HG03103 (cell line): ENCODE measurements around the gene RNF103.
"Not testable (repeated sequence)": the region's sequence is repeated elsewhere in the genome, so short reads cannot be mapped to it uniquely, and the experiment has no call there.

ENCODE experiments used
- ATAC-seq: cut with Tn5 transposase; IDR thresholded peaks from one replicate; pipeline ENCODE4 v1.9.1; 2021; ENCODE audit warnings: low read depth; ENCODE audit not compliant: unreplicated experiment

RNF103 gene

GRCh38 chr2:86625096-86625495 is 1.4 kb upstream of the RNF103 start:
- ATAC-seq, result no peak

GRCh38 chr2:86624267-86624547 is 542 bp upstream of the RNF103 start:
- no peak for ATAC-seq

DNA sequence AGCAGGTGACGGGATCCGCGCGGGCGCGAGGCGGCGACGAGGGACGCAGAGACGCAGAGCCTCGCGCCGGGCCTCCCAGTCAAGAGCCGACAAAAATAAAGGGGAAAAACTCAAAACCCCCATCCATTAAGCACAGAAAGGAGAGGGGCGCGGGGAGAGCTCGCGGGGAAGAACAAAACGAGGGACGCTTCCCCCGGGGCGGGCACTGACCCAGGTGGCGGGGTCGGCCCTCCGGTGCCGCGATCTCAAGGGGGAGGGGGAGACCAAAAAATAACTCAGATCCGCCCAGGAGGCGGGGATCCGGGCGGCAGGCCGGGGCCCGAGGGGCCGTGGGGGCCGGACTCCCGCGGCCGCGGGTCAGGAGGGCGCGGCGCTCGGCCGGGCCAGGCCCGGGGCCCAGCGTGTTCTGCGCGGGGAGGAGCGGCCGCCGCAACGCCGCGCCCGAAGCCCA is 597 bp downstream of the RNF103 start:
- peak; percentile 37 for ATAC-seq

DNA sequence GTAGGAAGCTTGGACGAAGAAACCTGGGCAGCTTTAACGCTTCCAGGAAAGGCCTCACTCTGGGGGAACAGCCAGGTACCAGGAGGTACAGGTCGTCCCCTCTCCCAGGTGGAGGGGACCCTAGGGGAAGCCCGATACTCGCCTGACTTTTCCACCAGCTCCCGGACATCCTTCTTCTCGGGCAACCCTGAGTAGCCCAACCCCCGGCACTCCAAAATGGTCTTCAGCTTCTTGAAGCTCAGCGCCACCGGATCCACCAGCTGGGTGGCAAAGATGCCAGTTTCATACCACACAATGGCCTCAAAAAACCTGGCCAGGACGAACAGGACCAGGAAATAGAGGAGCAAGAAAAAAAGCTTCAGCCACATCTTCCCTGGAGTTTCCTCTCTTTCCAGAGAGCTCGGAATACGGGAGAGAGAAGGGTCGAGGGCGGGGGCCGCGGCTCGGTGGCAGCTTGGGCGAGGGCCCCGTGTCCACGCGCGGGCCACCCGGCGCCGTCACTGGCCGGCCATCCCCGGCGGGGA is 1.1 kb downstream of the RNF103 start:
- no peak for ATAC-seq

DNA sequence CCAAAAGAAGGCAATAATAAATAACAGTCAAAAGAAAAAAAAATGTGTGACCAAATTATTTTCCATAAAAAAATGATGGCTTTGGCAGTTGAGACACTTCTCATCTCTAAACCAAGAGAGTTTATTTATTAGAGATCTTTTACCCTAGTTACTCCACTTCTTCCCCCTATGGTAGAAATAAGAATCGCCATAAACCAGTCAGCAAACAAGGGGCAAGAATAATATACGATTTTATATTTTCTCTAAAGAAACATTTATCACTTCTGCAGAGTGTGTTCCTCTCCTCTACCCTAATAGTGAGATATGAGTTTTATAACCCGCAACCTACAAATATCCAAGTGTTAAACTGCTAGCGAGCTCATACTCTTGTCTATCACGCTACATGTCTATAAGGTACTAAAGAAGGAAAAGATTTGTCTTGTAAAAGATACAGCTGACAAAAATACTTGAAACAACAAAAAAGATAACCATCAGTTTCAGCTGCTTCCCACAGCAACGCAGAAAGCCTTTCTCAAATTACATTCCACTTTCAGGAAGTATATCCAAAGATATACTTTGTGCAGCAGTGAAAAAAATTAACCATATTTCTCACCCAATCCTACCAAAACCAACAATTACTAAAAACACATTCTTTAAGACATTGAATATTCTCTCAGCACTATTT is 2.3 kb downstream of the RNF103 start:
- ATAC-seq, result no peak

- ATAC-seq, result no peak
These were observed 5.9 kb downstream of the RNF103 start for GRCh38 chr2:86617738-86618137.

GRCh38 chr2:86617153-86617552 is 6.5 kb downstream of the RNF103 start:
- no peak for ATAC-seq

- ATAC-seq, result no peak
These were observed 7.2 kb downstream of the RNF103 start for GRCh38 chr2:86616502-86616901.

GRCh38 chr2:86615596-86615995 is 8.1 kb downstream of the RNF103 start:
- ATAC-seq, result no peak

DNA sequence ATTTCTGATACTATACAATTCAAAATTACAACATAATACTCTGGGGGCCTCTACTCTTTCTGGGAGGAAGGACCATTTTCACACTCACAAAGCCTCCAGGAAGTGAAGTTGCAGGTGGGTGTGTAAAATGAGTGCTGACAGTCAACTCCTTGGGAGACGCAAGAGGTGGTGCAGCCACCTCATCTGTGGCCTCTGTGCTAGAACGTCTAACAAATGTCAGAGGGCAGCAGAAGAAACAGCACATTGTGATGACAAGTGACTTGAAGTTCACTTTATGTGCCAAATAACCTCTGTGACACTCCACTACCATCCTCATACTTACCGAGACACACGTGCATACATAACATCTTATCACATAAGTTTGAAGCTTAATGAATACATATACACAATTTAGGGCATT is 10.2 kb downstream of the RNF103 start:
- no peak for ATAC-seq

DNA sequence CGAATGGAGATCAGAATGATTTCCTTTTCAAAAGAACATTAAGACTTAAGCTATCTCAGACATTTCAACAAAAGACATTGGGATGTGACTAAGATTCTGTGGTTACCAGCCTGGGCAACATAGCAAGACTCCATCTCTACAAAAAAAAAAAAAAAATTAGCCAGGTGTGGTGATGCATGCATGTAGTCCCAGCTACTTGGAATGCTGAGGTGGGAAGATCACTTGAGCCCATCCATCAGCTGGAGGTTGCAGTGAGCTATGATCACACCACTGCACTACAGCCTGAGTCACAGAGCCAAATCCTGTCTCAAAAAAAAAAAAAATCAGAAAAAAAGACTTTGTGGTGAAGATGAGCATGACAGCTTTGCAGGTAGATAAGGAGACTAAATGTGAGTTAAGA is 12.8 kb downstream of the RNF103 start:
- no peak for ATAC-seq

DNA sequence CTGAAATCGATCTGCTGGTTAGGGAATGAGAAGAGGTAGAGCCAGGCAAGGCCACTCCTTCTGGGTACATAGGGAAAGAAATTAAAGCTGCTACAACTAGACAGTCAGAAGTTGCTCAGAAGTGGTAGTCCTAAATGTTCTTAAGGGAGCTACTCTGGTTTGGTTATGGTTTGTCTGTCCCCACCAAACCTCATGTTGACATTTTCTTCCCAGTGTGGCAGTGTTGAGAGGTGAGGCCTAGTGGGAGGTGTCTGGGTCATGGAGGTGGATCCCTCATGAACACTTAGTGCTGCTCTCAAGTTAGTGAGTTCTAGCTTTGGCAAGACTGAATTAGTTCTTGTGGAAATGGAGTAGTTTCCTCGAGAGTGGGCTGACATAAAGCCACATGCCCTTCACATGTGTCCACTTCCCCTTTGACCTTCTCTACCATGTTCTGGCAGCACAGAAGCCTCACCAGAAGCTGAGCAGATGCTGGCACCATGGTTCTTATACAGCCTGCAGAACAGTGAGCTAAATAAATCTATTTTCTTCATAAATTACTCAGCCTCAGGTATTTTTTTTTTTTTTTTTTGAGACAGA is 14.7 kb downstream of the RNF103 start:
- ATAC-seq, result no peak

GRCh38 chr2:86603905-86604304 is 19.8 kb downstream of the RNF103 start:
- no peak for ATAC-seq

GRCh38 chr2:86598966-86599365 is 24.7 kb downstream of the RNF103 start:
- ATAC-seq, result no peak

GRCh38 chr2:86596118-86596517 is 27.5 kb downstream of the RNF103 start:
- no peak for ATAC-seq

GRCh38 chr2:86593266-86593665 is 30.4 kb downstream of the RNF103 start:
- no peak for ATAC-seq

DNA sequence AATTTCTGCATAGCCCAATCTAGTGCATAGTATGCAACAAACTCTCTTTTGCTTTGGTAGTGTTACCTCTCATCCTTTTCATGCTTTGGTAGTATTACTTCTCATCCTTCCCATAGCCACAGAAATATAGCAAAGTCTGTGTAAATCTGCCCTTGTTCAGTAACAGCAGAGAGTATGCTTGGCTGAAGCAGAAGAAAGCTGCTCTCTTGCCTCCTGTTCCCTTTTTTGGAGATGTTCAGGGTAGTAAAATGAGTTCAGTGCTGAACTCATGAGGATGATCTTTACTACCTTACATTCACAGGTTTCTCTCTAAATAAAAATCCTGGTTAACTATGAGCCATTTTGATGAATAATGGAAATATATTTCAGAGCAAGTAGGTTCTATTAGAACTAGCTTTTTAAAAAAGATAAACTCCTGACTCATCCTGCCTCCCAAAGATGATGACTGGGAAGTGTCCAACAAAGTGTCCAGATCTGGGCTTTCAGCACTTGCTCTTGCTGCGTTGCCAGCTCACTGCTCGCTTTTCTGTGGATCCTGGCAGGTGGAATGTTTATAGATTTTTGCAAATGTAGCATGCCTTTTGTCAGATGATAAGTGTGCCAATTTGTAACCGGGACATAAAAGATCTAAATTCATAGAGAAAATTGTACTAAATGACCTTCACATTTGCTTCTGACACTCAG is 31.0 kb downstream of the RNF103 start:
- no peak for ATAC-seq

GRCh38 chr2:86589701-86590100 is 34.0 kb downstream of the RNF103 start:
- ATAC-seq, result not testable (repeated sequence)

GRCh38 chr2:86584151-86584913 is 39.3 kb downstream of the RNF103 start:
- peak; percentile 60 for ATAC-seq

DNA sequence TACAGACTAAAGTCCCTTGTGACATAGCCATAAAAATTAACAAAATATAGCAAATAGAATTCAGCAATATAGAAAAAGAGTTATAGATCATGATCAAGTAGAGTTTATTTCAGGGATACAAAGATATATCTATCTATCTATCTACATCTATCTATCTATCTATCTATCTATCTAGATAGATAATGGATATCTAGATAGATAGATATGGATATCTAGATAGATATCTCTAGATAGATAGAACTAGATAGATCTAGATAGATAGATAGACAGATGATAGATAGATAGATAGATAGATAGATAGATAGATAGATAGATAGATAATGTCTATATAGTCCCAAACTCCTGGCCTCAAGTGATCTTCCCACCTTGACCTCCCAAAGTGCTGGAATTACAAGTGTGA is 43.1 kb downstream of the RNF103 start:
- ATAC-seq, result no peak

- no peak for ATAC-seq
These were observed 45.7 kb downstream of the RNF103 start for GRCh38 chr2:86577817-86578456.
